NCI-H345 treated with DMSO at 0.1 percent for 48 hours (cell line): ENCODE results near the gene FOXK2.

ENCODE experiments used
- DNase-seq: peaks from one replicate; lab custom pipeline; 2025; ENCODE audit not compliant: unreplicated experiment; lab: John Stamatoyannopoulos, UW

The FOXK2 gene

GRCh38 chr17:82630212-82630611 is 110.7 kb downstream of the FOXK2 start:
- no peak for DNase-seq

GRCh38 chr17:82631544-82631943 is 112.0 kb downstream of the FOXK2 start:
- no peak for DNase-seq

GRCh38 chr17:82632451-82632850 is 112.9 kb downstream of the FOXK2 start:
- no peak for DNase-seq

DNA sequence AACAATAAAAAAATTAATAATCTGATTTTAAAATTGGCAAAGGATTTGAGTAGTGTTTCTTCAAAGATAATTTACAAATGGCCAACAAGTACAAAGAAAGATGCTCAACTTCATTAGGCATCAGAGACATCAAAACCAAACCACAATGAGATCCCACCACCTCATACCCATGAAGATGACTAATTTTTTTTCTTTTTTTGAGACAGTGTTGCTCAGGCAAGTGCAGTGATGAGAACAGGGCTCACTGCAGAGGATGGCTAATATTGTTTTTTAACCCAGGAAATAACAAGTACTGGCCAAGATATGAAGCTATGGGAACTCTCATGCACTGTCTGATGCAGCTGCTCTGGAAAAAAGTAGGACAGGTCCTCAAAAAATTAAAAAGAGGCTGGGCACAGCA is 113.8 kb downstream of the FOXK2 start:
- DNase-seq = no peak

- DNase-seq = no peak
Measured at GRCh38 chr17:82636626-82637598, 117.4 kb downstream of the FOXK2 start.

DNA sequence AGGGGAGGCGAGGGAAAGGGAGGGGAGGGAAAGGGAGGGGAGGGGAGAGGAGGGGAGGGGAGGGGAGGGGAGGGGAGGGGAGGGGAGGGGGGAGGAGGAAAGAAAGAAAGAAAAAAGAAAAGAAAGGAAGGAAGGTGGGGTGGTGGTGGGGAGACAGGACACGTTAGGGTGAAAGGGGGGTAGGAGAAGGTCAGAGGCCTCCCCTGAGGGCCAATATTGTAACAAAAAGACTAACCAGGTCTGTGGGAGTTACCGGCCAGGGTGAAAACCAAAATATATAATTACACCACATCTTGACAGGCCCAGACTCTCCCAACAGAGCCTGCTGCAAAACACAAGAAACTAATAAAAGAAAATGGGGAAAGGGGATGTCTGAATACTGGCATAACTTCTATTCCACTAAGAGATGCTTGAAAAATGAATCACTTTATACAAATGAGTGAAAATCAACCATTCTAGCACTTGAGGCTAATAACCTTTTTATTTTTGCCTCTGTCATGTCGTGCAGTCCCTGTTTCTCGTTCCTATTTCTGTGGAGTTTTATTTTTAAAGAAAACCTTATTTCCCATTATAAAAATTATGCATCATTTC is 118.7 kb downstream of the FOXK2 start:
- no peak for DNase-seq

GRCh38 chr17:82639628-82640027 is 120.1 kb downstream of the FOXK2 start:
- DNase-seq = no peak

DNA sequence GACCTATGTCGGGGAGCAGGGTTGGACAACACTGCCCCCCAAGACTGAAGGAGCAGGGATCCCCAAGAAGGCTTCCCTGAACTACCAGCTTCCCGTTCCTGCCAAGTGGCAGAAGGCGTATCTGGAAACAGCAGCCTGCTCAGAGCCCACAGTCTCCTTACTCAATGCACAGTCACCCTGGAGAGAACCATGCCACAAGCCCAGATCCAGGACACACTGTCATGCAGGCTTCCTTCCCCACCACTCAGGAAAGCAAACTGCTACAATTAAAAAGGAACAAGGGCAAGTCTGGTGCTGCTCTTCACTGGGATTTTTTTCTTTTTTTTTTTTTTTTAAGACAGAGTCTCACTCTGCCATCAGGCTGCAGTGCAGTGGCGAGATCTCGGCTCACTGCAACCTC is 120.5 kb downstream of the FOXK2 start:
- DNase-seq = no peak

DNA sequence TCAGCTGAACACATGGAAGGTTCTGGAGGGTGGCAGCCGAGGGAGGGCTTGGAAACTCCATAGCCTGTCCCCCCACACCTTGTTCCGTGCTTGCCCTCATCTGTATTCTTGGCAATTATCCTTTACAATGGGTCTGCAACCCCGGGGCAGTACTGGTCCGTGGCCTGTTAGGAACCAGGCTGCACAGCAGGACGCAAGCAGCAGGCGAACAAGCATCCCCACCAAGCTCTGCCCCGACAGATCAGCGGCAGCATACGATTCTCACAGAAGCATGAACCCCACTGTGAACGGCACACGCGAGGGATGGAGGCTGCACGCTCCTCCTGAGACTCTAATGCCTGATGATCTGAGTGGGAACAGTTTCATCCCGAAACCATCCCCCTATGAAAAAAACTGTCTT is 122.5 kb downstream of the FOXK2 start:
- DNase-seq = no peak

DNA sequence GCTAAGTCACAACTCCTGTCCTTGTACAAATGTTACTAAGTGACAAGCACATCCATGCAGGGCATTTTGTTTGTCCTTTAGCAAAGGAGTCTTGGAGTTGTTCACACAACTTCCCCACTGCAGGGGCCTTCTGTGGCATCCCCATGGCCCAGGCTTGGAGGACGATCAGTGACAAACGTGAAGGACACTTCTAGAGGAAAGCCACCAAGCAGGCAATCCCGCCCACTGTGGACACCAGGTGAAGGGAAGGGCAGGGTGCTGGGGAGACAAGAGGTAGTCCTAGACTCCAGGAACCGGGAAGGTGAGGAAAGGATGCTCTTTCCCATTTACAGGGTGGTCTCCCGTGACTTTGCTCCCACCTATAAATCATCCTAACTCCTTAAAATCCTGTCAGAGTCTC is 124.6 kb downstream of the FOXK2 start:
- DNase-seq = no peak

- no peak for DNase-seq
Measured at GRCh38 chr17:82645516-82645915, 126.0 kb downstream of the FOXK2 start.

DNA sequence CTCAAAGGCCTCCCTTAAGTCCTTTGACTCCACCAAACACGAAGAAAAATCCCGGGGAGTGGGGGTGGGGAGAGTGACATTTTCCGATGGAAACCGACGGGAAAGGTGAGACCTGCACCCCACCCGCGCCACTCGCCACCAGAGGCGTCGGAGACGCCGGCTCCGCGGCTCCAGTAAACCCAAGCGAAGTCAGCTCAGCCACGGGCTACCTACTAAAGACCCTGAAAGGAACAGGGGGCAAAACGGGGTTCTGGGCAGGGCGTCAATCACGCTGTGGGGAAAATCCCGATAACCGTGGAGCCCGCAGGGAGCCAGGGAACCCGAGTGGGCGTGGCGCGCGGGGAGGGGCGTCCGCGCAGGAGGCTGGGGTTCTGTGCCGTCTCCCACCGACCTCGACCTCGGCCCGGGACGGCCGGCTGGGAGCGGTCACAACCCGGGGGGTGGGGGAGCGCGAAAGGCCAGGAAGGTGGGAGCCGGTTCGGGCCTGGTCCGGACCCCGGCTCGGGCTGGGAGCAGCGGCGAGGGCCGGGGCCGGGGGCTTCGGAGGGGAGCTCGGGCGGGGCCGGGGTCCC is 128.1 kb downstream of the FOXK2 start:
- DNase-seq = no peak

DNA sequence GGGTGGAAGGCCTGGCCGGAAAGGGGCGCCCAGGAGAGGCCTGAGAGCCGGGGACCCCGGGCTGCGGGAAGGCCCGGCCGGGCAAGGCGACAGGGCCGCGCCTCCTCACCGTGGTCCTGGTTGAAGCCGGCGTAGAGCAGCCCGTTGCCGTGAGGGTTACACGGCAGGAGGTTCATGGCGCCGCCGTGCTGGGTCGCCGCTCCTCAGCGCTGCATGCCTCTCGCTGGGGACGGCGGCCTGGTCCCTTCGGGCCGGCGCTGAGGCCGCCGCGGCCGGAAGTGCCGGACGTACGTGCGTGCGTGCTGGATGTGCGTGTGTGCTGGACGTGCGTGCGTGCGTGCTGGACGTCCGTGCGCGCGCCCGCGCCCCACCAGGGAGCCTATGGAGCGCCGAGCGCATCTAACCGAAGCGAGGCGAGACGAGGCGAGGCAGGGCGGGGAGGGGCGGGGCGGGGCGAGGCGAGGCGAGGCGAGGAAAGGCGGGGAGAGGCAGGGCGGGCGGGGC is 128.7 kb downstream of the FOXK2 start, which contains the start of gene WDR45B:
WDR45B (minus strand) TSS at position 280 of the 504 bp plus-strand sequence; CDS start at position 176, 104 bp downstream.
- DNase-seq = peak; percentile 80

GRCh38 chr17:82648742-82649331 is 129.3 kb downstream of the FOXK2 start:
- peak; percentile 18 for DNase-seq

- no peak for DNase-seq
Measured at GRCh38 chr17:82649501-82650261, 130.1 kb downstream of the FOXK2 start.

DNA sequence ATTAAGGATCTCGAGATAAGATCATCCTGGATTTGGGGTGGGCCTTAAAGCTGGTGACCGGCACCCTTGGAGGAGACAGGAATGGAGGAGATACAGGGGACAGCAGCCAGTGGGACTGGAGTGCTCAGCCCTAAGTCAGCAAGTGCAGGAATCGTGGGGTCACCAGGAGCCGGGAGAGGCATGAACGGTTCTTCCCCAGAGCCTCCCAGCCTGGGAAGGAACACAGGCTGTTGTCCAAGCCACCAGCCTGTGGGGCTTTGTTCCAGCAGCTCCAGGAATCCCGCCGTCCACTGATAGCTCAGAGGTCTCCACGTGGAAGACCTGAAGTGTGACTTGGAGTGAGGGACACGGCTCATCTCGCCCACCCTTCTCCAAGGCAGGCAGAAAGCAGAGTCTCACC is 131.2 kb downstream of the FOXK2 start:
- DNase-seq = no peak

- DNase-seq = no peak
Measured at GRCh38 chr17:82653651-82654528, 134.4 kb downstream of the FOXK2 start.
